IPS DF 4.7 (cell line): ENCODE results near the gene PLCL2.

Source experiments
- DNase-seq: peaks from one replicate; pipeline ENCODE4 v3.0.0-alpha.2; 2013; ENCODE audit warnings: low spot score; ENCODE audit errors: extremely low read depth

The PLCL2 gene

DNA sequence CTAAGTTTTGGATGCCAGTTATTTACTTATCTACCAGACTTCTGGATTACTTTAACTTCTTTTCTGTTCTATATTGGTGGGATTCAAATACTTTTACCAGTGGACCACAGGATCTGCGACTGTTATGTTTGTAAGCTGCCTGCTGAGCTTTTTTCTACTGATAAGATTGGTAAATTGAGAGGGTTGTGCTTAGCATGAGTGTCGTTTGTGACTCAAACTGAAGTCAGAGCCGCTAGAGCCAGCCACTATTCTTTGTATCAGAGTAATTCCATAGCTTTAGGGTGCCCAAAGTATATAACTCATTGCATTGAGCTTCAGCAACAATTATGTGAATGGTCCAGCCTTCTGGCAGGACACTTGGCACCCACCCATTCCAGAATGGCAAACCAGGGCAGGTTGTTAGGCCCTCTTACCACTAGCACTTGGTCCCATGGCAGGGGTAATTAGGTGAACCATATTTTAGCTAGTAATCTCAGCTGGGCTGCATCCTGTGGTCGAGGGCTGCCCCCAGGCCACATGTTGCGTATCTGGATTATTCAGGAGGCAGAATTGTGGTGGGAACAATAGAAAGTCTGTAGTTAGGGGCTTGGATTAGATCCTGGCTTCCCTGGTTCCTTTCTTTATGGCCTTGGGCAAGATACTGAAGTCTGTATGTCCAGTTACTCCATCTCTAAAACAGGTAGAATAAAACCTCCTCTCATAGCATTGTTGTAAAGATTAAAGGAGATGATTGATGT, 6.0 kb downstream of the PLCL2 start:
- no peak for DNase-seq

DNA sequence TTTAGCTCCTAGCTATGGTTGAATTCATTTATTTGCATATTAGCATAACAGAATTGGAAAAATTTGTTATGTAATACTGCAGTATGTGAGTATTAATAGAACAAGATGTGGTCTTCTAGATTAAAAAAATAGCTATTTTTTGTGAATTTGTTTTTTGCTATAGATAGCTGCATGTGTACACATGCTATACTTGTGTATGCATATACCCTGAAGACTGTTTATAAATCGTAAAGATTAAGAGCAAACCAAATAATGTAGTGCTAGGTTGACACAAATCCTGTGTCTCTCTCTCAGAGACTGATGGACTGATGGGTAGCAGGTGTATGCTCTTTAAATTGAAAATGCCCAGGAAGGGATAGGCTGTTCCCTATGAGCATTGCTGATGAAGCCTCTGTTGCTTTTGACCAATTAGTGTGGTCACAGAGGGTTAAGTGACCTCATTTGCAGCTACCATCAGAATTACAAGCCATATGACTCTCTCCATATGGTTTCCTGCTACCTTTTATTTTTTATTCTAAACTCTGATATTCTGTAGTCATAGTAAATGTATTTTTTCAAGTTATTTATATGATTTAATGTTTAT, 9.0 kb downstream of the PLCL2 start:
- no peak for DNase-seq

DNA sequence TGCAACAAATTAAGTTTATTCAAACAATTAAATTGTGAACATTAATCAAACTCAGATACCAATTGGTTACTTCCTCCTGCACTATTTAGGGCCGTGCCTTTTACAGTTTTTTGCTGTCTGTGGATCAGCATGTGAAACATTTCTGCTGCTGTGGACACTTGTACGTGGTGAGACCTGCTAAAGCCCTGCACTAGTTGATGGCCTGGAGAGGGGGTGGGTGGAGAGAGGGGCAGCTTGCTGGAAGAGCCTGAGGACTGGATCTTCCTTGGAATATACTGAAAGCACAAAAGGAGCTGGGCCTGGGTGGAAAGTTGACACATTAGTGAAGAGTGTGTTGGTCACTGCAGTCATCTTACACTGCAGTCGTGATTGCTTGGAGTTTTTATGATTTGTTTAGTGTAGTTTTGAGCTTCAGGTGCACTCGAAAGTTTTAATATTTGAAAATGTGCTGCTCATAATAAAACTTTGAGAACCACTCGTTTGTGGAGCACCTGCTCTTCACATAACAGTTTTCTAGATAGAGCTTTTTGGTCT, 11.4 kb downstream of the PLCL2 start:
- DNase-seq, result no peak

DNA sequence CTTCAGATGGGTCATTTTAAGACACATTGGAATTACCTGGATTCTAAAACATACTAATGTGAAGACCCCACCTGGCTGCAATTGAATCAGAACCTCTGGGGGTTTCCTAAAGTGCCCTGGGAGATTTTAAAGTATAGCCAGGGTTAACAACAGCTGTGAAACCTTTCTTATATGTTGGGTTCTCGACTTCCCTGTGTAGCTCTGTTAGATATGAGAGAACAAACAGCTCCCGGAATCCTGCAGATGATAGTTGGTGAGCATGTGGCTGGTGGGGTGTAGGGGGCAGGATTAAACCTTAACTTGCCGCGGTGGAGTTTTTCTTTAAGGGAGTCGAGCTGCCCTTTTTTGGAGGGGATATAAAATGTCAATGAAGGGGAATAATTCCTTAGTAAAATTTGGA, 12.1 kb downstream of the PLCL2 start:
- no peak for DNase-seq

DNA sequence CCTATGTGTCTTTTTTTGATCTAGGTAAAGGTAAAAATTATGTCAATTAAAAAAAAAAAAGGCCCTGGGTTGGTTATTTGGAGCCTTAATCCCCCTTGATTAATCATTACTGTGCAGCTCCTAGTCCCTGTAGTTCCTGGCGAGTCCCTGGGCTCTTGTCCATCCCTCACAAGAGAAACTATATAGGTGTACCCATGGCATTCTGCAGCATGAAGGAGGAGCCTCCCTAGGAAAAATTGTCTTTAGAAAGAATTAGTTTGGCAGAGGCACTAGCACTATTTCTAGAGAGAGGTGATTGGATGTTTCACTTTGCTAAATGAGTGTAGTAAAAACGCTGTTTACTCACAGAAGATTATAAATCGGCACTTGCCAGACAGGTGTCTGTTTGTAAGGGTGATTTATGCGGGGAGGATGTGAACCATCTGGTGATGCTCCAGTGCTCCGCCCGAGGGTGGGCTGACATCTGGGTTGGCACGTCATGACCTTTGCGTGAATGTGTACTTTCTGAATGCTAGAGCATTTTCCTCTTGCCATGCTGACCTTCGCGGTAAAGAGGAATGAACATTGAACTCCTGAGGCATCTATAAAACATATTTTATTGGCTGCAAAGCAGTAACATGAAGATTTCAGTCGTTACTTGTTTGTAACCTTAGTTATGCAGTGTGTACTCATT, 12.6 kb downstream of the PLCL2 start:
- no peak for DNase-seq

DNA sequence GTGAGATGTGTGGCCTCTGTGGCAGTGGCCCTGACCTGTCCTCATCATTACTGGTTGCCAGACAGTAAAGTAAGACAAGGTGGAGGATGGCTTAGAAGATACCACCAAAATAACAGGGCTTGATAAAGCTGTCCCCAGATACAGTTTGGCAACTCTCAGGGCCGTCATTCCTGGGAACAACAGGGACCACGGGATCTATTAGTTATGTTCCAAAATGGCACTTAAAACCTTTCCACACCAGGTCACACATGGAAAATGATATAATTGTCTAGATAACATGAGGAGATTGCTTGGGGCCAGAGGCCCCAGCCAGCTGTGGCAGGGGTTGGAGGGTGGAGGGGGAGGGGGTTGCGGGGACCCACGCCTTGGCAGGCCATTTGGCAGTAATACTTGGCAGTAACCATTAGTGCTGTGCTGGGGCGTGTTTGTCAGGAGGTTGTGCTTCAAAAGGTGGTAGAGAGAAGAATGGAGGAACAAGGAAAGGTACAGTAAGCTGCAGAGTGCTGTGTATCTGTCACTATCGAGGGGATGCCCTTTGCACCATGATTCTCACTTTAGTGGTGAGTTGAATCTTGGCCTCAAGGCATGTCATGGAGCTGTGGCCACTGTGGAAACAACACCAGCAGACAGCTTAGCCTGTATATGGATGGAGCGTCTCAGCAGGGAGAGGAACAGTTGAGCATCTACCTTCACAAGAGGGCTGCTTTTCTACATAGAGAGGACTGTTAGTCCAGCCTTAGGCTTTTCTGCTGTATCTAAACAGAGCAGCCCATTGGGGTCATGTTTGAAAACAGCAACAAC, 14.0 kb downstream of the PLCL2 start:
- DNase-seq, result no peak

DNA sequence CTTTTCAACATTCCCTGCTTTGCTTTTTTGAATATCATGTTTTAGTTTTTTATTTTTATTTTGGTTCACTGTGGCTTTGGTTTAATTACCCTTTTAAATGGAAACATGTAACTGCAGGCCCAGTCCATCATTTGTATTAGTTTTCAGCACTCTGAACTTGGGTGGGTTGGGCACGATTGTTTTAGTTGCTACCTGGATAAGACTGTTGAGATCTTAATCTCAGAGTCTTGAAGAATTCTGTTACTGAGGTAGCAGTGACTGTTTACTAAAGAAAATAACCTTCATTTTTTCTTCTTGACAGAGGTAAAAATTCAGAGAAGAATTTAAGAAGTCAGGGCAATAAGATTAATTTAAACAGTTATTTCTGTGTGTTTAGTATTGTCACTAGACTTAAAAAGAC, 15.2 kb downstream of the PLCL2 start:
- no peak for DNase-seq

DNA sequence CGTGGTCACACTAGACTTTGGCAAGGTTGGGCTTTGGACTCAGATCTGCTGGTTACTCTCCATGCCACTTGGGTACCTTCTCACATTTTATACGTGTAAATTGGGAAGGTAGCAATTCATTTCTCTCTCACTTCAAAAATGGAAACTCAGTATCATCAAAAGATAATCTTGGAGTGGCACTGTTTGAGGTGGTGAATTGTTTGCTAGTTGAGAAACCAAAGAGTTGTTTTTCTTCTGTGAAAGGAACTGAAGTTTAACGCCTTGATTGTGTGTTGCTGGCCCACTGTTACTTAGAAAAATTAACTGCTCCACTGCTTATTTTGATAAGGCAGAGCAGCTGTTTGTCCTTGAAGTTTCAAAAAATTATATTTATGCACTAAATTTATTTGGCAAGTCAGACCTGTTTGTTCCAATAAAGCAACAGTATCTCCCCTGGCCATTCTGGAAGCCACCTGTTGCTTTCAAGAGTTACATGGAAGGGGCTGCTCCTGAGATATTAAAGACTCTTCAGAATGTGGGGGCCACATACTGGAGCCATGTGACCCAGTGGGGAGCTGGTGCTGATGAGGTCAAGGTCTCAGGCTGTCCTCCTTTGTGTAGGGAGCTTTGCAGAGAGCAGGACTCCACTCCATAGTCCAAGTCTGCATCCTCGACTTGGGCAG, 16.2 kb downstream of the PLCL2 start:
- no peak for DNase-seq

DNA sequence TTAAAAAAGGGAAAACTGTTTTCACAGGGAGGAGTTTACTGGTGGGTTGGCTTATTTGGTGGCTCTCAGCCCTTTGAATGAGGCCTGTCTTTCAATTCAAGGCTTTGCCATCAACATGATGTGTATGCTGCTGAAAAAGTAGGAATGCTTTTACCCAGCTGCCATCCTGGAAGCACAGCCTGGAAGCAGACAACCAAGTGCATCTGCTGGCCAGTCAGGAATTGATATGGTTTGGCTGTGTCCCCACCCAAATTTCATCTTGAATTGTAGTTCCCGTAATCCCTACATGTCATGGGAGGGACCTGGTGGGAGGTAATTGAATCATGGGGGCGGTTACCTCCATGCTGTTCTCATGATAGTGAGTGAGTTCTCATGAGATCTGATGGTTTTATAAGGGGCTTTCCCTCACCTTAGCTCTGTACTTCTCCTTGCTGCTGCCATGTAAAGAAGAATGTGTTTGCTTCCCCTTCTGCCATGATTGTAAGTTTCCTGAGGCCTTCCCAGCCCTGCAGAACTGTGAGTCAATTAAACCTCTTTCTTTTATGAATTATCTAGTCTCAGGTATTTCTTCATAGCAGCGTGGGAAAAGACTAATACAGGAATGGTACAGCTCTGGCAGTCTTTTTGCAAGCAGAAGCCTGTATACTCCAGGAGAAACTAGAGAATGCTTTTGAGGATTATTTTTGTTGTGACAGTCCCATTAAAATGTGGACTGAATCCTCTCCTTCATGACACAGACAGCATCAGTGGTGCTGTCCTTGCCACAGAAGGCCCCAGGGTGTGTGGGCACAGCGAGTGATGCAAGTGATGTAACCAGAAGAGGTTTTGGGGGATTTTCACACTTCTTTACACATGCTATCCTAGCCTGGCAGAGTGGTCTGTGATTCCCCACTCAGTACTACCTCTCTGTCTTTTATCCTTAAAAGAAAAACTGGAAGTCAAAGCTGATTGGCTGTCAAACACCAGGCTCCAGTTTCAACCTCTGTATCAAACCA, 20.0 kb downstream of the PLCL2 start:
- DNase-seq, result no peak

DNA sequence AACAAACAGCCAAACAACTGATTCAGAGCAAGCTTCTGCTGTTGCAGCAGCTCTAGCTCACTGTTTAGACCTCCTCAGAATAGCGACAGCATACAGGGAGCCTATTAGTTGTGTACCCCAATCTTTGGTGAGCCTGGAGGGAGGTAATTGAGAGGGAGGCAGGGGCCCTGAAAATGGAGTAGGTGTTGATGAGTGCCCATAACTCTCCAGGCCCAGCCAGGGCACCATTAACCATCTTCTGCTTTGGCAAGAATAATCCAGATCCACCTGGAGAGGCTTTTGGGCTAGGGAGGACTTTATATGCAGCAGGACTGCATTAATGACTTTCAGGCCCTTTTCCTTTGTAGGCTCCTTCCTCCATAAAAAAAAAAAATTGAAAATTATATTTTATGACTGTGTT, 20.9 kb downstream of the PLCL2 start:
- no peak for DNase-seq

DNA sequence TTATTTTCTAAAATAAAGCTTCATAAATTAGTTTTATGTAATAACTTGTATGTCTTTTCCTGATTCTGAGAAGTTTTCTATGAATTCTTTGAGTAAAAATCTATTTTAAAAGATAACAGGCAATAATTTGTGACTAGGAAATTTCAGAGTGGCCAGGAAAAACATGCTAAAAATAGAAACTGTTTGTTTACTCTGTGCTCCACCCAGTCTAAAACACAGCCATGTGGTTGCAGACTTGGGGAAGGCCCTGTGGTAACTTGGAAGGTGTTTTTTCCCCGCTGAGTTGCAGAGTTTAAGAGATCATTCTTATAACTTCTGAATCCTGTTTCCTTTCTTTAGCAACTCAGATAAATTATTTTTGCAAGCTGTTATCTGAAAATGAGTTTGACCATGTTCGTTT, 21.9 kb downstream of the PLCL2 start:
- no peak for DNase-seq

DNA sequence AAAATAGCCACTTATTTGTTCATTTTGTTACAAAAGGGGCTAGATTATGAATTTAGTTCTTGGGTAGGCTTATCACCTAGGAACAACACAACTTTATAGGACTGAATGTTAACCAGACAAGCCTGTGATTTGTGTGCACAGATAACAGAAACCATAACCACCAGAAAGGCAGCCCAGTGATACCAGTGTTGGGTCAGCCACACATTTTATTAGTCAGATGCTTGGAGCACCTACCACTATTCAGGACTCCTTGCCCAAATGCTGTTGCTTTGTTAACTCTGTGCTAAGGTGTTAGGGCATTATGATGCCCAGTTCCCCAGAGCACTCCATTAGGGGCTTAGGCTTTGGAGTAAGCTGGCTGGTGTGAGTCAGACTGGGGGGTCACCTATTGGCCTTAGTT, 22.5 kb downstream of the PLCL2 start:
- no peak for DNase-seq

DNA sequence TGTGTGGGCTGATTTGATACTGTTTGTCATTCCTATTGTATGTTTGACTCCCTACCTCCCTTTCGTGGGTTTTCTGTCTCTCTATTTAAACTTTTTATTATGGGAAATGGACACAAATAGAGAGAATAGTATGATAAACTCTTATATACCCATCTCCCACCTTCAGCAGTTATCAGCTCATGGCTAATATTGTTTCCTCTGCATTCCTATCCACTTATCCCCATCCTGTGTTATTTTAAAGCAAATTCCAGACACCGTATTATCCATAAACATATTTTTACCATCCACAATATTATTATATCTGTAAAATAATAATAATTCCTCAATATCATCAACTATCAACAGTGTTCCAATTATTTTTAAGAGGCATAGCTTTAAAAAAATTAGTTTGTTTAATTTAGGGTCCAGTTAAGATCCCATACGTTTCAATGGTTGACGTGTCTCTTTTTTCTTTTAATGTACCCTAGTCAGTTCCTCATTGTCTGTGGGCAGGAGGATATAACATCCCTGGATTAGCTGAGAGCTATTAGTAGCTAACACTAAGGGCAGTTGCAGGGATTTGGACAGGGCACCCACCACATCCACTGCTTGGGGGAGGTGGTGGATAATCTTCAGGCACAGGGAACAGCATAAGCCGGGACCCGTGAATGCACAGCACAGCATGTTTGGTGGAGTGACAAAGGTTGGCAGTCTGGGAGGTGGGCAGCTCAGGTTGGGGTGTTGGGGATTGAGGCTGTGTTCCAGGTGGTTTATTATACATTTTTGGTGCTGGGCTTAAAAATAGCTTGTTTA, 23.5 kb downstream of the PLCL2 start:
- DNase-seq, result no peak

DNA sequence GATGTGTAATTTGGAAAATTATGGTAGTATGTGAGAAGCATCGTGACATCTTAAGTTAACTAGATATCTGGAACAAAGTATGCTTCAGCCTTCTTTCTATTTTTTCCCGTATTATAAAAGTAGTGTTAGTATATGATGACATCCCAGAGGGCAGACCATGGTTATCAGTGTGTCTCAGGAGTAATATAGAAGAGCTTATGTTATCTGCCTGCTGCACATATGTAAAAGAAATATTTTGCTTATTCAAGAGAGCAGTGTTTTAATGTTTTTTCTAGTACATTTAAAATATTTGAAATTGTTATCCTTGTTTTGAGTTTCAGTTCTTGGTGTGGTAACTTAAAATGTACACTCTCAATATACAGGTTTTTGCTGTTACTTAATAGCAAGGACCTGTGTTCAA, 24.1 kb downstream of the PLCL2 start:
- no peak for DNase-seq

DNA sequence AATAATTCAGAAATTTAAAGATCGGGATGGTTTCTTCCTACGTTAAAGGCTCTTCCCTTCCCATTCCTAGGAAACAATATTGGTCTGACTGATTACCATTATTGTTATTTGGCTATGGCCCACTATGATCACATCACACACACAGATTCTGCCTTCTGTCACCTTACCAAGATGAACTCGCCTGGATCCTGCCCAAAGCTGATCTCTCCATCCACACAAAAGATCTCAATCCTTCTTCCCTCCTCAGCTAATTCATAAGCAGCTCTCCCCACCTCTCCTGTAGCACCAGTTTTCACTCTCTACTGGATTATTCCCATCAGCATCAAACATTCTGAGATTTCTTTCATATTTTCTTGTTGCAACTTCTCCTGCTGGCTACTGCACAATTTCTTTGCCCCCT, 25.0 kb downstream of the PLCL2 start:
- no peak for DNase-seq

DNA sequence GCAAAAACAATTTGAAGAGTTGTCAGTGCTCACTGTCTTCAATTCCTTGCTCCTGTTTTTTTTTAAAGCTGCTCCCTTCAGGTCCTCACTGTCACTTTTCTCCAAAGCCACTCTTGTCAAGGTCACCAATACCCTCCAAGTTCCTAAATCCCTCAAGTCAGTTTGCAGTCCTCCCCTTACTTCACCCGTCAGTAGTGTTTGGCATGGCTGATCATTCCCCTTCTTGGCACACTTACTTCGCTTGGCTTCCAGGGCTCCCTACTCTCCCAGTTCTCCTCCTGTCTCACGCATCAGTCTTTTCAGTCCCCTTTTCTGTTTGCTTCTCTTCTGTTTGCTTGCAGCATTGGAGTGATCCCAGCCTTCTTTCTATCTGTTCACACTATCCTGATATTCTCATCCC, 25.5 kb downstream of the PLCL2 start:
- no peak for DNase-seq

DNA sequence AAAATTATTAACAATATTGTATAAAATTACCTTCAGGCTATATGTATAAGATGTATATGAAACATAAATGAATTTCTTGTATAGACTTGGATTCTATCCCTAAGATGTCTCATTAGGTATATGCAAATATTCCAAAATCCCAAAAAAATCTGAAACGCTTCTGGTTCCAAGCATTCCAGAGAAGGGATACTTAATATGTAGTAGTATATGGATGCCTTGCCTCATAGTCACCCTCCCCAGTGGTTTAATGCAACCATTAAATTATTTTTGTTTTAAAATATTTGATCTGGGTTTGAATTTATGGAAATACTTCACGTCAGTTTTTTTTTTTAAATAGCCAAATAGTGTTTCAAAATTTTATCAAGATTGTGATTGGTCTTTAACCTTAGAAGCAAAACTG, 27.2 kb downstream of the PLCL2 start:
- no peak for DNase-seq

DNA sequence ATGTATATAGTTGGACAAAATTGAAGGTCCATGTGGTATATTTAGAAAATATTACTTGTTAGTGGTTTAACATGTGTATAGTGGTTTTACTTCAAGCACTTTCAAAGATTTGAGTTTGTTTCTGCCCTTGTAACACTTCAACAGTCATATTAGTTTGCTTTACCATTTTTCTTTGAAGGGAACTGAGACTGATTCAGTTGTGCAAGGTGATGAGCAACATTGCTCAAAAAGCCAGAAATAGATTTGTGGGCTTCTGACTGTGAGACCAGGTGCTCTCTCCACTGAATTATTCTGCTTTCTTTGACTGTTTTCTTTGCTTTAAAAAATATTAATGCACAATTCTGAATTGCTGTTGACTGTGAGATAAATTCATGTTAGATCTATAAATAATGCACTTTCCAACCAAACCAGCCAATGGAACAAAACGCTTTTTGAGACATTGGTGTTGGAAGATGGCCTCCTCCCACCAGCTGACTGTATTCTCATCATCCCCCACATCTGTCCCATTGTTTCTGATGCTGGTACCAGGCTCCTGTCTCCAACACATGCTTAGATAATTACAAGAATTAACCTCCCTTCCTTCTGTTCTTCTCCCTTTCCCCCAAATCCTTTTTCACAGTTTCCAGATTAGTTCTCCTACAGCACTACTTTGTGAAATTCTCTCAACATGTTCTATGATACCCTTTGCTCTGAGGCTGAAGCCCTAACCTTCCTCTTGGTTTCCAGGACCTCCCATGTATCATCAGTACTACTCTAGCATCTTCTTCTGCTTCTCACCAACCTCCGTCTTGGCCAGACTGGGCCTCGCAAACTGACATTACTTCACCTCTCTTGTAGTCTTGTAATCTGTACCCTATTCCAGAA, 27.9 kb downstream of the PLCL2 start:
- DNase-seq, result no peak

DNA sequence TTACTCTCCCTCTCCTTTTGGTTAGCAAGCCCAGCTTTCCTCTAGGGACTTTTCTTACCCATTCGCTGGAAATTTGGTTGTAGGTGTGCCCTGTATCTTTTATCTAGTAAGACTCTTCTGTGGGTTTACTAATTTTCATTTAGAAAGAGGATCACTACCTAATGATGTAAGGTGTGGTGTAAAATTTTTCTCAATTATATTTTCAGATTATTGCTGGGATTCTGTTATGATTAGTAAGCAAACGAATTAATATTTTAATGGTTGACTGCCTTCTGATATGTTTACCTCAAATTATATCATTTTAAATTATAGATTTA, 28.5 kb downstream of the PLCL2 start:
- DNase-seq, result no peak
